B cell (primary cell): ENCODE measurements around the gene ANTXR2.

ENCODE experiments used
- EZH2 ChIP-seq: IDR thresholded peaks from 2 replicates; pipeline ENCODE4 v1.6.1; 2012; ENCODE audit warnings: borderline replicate concordance, low read depth, mild to moderate bottlenecking, moderate library complexity, low read length; ENCODE audit not compliant: insufficient read depth, poor library complexity, severe bottlenecking
- TF ChIP-seq, protein P1 (sequence below): fragments of 200-600 bp; IDR thresholded peaks from one replicate; pipeline ENCODE4 v1.8.0; 2022; ENCODE audit warnings: antibody characterized with exemption, mild to moderate bottlenecking

- TF ChIP-seq, protein P1, sequence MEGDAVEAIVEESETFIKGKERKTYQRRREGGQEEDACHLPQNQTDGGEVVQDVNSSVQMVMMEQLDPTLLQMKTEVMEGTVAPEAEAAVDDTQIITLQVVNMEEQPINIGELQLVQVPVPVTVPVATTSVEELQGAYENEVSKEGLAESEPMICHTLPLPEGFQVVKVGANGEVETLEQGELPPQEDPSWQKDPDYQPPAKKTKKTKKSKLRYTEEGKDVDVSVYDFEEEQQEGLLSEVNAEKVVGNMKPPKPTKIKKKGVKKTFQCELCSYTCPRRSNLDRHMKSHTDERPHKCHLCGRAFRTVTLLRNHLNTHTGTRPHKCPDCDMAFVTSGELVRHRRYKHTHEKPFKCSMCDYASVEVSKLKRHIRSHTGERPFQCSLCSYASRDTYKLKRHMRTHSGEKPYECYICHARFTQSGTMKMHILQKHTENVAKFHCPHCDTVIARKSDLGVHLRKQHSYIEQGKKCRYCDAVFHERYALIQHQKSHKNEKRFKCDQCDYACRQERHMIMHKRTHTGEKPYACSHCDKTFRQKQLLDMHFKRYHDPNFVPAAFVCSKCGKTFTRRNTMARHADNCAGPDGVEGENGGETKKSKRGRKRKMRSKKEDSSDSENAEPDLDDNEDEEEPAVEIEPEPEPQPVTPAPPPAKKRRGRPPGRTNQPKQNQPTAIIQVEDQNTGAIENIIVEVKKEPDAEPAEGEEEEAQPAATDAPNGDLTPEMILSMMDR, result no peak
- TF ChIP-seq EZH2, result no peak
Observed at GRCh38 chr4:79905212-79905611, 167.8 kb downstream of the ANTXR2 start.
